ENCODE measurements around the gene SAV1.
A peak's percentile ranks its signal among the peaks of the same experiment; 100 is the strongest.
"Not testable (repeated sequence)": the region's sequence is repeated elsewhere in the genome, so short reads cannot be mapped to it uniquely, and the experiment has no call there.

SAV1 gene

DNA sequence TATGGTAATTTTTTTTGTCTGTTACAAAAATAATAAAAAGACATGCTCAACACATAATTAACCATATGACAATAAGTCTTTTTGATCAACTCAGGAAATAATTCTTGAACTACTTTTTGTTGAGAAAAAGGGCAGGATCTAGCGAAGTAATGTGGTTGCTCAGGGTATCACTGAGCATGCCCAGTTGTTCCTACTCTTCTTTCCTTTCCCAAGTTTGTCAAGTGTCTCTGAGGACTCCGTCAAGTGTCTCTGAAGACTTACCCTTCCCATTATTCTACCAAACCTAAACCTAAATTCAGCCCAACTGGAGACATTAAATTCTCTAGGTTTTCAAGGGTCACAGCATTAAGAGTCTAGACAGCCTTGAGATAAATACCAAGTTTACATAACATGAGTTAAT is 3.5 kb downstream of the SAV1 start:
- DNase-seq, result not testable (repeated sequence)

- no peak for DNase-seq
Observed at GRCh38 chr14:50659327-50659974, 8.7 kb downstream of the SAV1 start.

- DNase-seq, result no peak
Observed at GRCh38 chr14:50658203-50658602, 9.9 kb downstream of the SAV1 start.

DNA sequence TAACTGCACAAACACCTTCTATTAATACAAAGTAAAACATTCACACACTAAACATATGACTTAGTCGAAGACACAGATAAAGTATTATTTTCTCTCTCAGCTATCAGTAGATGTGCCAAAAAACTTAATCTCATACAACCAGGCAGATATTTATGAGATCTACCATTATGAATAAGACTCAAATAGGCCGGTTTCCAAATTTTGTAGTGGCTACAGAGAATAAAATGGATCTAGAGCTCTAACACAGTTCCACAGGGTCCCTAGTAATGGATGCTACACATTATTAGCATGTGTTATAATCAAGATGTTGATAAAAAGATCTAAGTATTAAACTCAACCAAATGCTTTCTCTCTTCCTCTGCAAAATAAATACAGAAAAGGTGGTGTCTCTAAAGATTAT is 10.4 kb downstream of the SAV1 start:
- no peak for DNase-seq

DNA sequence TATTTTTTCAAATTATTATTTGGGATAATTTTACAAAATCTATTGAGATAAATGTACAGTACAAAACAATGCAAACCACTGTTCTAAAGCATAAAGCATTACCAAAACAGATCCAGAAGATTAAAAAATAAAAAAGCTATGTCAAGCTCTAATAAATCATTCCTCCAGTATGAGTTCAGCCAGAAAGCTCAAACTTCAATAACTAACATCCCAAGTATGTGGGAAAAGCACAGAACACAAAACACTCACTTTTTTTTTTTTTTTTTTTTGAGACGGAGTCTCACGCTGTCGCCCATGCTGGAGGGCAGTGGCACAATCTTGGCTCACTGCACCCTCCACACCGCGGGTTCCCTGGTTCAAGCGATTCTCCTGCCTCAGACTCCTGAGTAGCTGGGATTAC is 11.3 kb downstream of the SAV1 start:
- no peak for DNase-seq

DNA sequence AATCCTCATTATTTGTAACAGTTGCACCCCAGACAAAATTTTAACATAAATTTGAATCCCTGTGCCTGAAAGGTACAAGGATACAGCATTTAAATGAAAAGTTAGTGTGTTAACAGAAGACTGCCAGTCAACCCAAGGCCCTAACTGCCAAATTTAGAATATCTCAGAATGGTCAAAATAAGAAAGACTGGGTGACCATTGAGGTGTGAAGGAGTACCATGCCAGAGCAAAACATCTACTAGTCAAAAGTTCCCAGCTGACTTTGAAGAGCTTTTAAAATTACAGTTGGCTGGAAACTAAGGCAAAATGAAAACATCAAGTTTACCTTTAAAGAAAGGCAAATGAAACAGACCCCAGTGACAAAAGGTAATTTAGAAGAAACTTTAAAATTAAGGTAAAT is 18.4 kb downstream of the SAV1 start:
- DNase-seq, result no peak

- no peak for DNase-seq
Observed at GRCh38 chr14:50647753-50648152, 20.4 kb downstream of the SAV1 start.

DNA sequence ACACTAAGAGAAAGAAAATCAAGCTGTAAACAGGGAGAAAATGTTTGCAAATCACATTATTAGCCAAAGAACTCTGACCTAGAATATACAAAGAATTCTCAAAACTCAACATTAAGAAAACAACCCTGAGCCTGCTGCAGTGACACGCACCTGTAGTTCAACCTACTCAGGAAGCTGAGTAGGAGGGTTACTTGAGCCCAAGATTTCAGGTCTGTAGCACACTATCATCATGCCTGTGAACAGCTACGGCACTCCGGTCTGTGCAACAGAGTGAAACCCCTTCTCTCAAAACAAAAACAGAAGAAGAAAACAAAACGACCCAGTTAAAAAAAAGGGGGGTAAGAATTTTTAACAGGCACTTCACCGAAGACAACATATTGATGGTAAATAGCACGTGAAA is 20.8 kb downstream of the SAV1 start:
- no peak for DNase-seq

- no peak for DNase-seq
Observed at GRCh38 chr14:50635141-50635540, 33.0 kb downstream of the SAV1 start.

GRCh38 chr14:50633954-50634353 is 34.2 kb downstream of the SAV1 start:
- no peak for DNase-seq

DNA sequence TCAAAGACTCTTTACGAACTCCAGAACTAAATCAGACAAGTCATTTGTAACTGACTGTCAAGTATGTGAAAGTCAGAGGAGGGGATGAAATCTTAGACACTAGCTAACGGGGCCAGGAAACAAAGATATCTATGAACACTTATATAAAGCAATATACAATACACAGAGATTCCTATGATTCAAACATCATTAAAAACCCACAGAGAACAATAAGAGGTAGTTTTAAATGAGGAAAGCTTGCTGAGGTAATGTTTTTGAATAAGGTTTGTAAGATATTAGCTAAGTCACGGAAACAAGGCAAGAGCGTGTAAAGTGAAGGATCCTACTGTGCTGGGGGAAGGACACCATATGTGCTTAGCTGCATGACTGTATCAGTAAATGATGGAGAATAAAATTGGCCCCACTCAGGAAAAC is 36.7 kb downstream of the SAV1 start:
- no peak for DNase-seq

- DNase-seq, result not testable (repeated sequence)
Observed at GRCh38 chr14:50624947-50625346, 43.2 kb downstream of the SAV1 start.

DNA sequence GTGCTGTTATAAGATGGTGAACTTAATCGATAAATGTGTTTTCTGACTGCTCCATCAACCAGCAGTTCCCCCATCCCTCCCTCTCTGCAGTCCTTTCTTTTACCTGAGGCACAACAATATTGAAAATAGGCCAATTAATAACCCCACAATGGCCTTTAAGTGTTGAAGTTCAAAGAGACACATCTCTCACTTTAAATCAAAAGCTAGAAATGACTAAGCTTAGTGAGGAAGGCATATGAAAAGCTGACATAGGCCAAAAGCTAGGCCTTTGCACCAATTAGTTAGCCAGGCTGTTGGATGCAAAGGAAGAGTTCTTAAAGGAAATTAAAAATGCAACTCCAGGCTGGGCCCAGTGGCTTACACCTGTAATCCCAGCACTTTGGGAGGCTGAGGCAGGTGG is 43.7 kb downstream of the SAV1 start:
- DNase-seq, result no peak

DNA sequence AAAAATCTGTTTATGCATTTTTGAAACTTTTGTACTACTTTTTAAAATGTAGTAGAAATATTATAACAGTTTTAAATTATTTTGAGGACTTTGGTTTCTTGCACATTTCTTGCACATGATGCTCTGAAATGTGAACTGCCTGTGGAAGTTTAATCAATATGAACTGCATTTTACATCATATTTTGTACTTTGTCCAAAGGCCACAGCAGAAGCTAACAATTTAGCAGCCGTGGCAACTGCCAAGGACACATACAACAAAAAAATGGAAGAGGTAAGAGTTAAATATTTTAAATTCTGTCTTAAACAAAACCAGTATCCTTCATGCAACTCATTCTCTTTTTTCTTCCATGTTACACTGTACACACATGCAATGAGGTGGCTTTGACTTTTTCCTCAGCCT is 45.1 kb downstream of the SAV1 start:
- DNase-seq, result no peak

DNA sequence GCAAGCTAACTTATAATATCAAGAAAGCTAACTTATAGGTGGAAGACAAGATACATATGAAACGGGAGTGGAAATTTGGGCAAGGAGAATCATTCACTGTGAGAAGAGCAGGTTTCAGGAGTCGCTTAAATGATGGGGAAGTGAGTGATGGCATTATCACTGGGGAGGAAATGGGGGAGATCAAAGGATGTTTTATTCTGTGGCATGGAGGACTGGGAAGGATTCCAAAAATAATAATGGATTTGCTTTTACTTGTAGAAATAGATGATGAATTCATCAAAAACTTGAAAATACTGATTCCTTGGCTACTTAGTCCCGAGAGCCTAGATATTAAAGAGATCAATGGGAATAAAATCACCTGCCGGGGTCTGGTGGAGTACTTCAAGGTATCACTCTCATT is 47.8 kb downstream of the SAV1 start:
- no peak for DNase-seq

GRCh38 chr14:50619569-50620141 is 48.5 kb downstream of the SAV1 start:
- no peak for DNase-seq

DNA sequence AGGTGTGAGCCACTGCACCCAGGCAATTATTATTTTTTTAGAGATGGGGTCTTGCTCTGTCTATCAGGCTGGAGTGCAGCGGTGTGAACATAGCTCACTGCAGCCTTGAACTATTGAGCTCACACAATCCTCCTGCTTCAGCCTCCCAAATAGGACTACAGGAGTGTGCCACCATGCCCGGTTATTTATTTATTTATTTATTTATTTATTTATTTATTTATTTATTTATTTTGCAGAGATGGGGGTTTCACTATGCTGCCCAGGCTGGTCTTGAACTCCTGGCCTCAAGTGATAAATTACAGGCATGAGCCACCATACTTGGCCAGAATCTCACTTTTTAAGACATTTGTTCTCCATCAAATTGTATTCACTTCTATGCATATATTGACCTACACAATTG is 51.8 kb downstream of the SAV1 start:
- DNase-seq, result no peak

DNA sequence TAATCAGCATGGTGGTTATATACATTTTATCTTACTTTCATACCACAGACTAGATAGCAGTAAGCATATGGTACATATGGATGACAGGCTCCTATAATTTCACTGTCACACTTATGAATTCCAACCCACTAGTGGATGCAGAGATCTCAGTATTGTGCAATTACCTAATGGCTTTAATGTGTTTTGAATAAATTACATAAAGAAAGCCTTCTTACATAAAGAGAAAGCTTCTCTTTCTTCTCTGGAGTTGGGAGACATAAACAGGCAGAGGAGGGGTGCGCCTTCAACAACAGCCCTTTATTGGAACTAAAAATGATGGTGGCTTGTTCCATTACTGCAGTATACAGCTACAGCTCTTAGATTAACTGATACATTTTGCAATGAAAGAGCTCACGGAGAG is 52.6 kb downstream of the SAV1 start:
- no peak for DNase-seq

- DNase-seq, result no peak
Observed at GRCh38 chr14:50615056-50615455, 53.0 kb downstream of the SAV1 start.

GRCh38 chr14:50612806-50613205 is 55.3 kb downstream of the SAV1 start:
- DNase-seq, result no peak

GRCh38 chr14:50610465-50610864 is 57.6 kb downstream of the SAV1 start:
- no peak for DNase-seq

GRCh38 chr14:50608302-50608851 is 59.7 kb downstream of the SAV1 start:
- no peak for DNase-seq

GRCh38 chr14:50607761-50608160 is 60.3 kb downstream of the SAV1 start:
- no peak for DNase-seq

- DNase-seq, result peak; percentile 30 to 35
Observed at GRCh38 chr14:50607181-50607580, 60.9 kb downstream of the SAV1 start.

GRCh38 chr14:50606468-50606867 is 61.6 kb downstream of the SAV1 start:
- no peak for DNase-seq

Data from stimulated activated CD4-positive, alpha-beta T cell treated with anti-CD3 and anti-CD28 coated beads, Interleukin-2, amount 100 ng/mL, for 24 hours (primary cell).